Transverse colon (tissue), 4 donors: ENCODE results near the gene ANAPC15.

ENCODE experiments used
- EP300 ChIP-seq: sonication (generic); formaldehyde crosslinking; IDR thresholded peaks from one replicate; pipeline ENCODE4 v1.6.1; 2017; ENCODE audit warnings: antibody characterized with exemption, low read depth
- POLR2A ChIP-seq: fragments of 450-650 bp; IDR thresholded peaks from one replicate; pipeline ENCODE4 v1.6.1; 2016; ENCODE audit warnings: antibody characterized with exemption, mild to moderate bottlenecking, moderate library complexity
- POLR2AphosphoS5 ChIP-seq, 3 donors: sonication (generic); formaldehyde crosslinking; IDR thresholded peaks; one replicate each; pipeline ENCODE4 v1.6.1; 2016; ENCODE audit warnings: antibody characterized with exemption in 3 of 3
- TF ChIP-seq, protein P1 (sequence below), 5 experiments: fragments of 200-600 bp in 3 of 5; fragments of 450-650 bp in 2 of 5; sonication (generic) in 3 of 5; IDR thresholded peaks; 1 replicate in 2 of 5; 2 replicates in 3 of 5; pipeline ENCODE4 v1.5.1; 2016 to 2017; ENCODE audit warnings: antibody characterized with exemption in 5 of 5, inconsistent platforms in 3 of 5, mild to moderate bottlenecking in 2 of 5, moderate library complexity in 1 of 5

DNA sequence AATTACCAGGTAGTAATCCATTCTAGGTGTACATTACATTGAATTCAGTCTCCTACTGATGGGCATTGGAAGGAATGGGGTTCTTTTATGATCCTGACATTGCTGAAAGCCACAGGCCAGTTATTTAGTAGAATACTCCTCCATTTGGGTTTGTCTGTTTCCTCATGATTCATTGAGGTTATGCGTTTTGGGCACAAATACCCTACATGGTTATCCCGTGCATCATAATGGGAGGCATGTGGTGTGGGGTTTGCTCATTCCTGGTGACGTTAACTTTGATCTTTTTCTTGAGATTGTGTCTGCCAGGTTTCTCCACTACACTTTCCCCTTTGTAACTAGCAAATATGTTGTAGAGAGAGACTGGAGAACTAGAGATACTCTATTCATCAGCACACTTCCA lies 28.6 kb upstream of the ANAPC15 start:
- TF ChIP-seq, protein P1, sequence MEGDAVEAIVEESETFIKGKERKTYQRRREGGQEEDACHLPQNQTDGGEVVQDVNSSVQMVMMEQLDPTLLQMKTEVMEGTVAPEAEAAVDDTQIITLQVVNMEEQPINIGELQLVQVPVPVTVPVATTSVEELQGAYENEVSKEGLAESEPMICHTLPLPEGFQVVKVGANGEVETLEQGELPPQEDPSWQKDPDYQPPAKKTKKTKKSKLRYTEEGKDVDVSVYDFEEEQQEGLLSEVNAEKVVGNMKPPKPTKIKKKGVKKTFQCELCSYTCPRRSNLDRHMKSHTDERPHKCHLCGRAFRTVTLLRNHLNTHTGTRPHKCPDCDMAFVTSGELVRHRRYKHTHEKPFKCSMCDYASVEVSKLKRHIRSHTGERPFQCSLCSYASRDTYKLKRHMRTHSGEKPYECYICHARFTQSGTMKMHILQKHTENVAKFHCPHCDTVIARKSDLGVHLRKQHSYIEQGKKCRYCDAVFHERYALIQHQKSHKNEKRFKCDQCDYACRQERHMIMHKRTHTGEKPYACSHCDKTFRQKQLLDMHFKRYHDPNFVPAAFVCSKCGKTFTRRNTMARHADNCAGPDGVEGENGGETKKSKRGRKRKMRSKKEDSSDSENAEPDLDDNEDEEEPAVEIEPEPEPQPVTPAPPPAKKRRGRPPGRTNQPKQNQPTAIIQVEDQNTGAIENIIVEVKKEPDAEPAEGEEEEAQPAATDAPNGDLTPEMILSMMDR (IDR thresholded peaks at IDR 0.05): no peak
- TF ChIP-seq POLR2A (no peak), POLR2AphosphoS5 (IDR thresholded peaks at IDR 0.05) (no peak), EP300 (no peak)
